Stimulated activated CD4-positive, alpha-beta T cell treated with anti-CD3 and anti-CD28 coated beads, Interleukin-15, amount 100 ng/mL, for 48 hours (primary cell): Measurements from ENCODE around the gene TMEM156.

ENCODE experiments used
- DNase-seq, 2 donors: peaks; one replicate each; pipeline ENCODE4 v3.0.0-alpha.2; 2020; ENCODE audit warnings: low read depth in 2 of 2

The TMEM156 gene

GRCh38 chr4:38925492-38926413 is 106.5 kb downstream of the TMEM156 start:
- no peak for DNase-seq

- DNase-seq = no peak
These were observed 107.9 kb downstream of the TMEM156 start for GRCh38 chr4:38924353-38924752.

- no peak for DNase-seq
These were observed 108.5 kb downstream of the TMEM156 start for GRCh38 chr4:38923746-38924145.

- DNase-seq = no peak
These were observed 111.1 kb downstream of the TMEM156 start for GRCh38 chr4:38921151-38921550.

- no peak for DNase-seq
These were observed 111.5 kb downstream of the TMEM156 start for GRCh38 chr4:38920677-38921076.

- no peak for DNase-seq
These were observed 112.0 kb downstream of the TMEM156 start for GRCh38 chr4:38920186-38920585.

- no peak for DNase-seq
These were observed 112.7 kb downstream of the TMEM156 start for GRCh38 chr4:38919494-38919893.

GRCh38 chr4:38917481-38918025 is 114.7 kb downstream of the TMEM156 start:
- DNase-seq = no peak
